GM18508 (cell line): ENCODE results near the gene CCL23.
"Not testable (repeated sequence)": the region's sequence is repeated elsewhere in the genome, so short reads cannot be mapped to it uniquely, and the experiment has no call there.

Source experiments
- ATAC-seq: cut with Tn5 transposase; IDR thresholded peaks from one replicate; pipeline ENCODE4 v1.9.1; 2021; ENCODE audit warnings: moderate number of reproducible peaks; ENCODE audit not compliant: insufficient read depth, unreplicated experiment

Gene CCL23, protein sequence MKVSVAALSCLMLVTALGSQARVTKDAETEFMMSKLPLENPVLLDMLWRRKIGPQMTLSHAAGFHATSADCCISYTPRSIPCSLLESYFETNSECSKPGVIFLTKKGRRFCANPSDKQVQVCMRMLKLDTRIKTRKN

GRCh38 chr17:36017799-36018198 lies at the start of gene CCL23:
Gene CCL23 (minus strand): TSS chr17:36017972. CDS start chr17:36017897, 75 bp downstream.
- ATAC-seq = no peak

DNA sequence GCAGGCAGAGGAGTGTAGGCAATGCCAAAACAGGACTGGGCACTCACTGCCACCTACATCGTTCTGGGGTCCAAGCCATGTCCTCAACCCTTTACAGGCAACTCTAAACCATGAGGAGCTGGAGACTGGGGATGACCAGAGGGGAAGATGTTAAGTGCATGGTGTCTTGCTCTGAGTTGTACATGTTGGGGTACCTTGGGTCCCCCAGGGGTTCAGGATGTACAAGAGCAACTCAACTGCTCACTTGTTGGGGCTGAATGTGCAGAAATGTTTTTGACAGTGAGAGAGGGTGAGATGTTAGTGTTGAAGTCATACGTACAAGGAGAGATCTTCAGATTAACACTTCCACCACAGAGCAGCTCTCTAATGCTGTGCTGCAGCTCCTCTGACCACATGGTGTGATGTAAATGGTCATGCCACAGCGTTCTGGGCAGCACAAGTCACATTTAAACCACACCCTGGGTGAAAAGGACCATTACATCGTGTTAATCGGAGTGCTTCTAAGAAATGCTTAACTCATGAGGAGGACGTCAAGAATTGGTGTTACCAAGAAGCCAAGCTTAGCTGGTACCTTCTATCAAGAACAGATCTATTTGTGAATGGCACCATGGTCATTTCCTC lies 48.7 kb upstream of the CCL23 start:
- ATAC-seq = no peak

GRCh38 chr17:36063786-36064541 lies 46.2 kb upstream of the CCL23 start, which contains the start of gene CCL18:
Gene CCL18 (plus strand): TSS chr17:36064272. CDS start chr17:36064343, 71 bp downstream.
- ATAC-seq = no peak

- ATAC-seq = no peak
Measured at GRCh38 chr17:36060816-36061215, 43.0 kb upstream of the CCL23 start.

- ATAC-seq = no peak
Measured at GRCh38 chr17:36059406-36059805, 41.6 kb upstream of the CCL23 start.

DNA sequence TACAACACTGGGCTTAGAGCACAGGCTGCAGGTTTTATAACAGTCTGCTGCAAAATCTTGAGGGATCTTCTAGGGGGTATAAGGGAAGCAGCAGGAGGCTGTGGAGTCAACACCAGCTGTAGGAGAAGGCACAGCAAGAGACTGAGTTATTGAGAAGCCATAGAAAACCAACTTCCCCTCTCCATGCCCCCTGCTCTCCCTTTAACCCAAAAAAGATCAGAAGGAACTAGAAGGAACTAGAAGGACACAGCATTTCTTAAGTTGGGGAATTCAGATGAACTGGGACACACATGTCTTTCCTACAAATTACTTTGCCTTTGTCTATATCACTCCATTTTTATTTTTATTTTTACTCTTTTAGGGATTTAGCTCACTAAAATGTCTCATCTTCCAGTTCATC lies 40.1 kb upstream of the CCL23 start:
- ATAC-seq = no peak

GRCh38 chr17:36055921-36056520 lies 38.2 kb upstream of the CCL23 start:
- ATAC-seq = no peak

DNA sequence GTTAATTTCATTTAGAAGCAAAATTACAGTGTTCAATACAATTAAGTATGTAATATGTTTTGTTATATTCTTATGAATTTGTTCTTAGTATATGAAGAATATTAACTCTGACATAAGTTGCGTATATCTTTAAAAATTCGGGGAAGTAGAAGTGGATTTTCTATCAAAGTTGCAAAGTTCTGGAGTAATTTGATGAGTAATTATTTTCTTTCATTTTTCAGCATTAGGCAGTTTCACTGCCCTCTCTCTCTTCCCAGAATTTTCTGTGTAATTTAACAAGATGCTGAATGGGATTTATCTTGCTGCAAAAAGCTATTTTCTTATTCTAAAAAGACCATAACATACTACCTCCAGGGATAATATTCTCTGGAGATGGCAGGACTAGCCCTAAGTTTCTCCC lies 37.4 kb upstream of the CCL23 start:
- ATAC-seq = no peak

- no peak for ATAC-seq
Measured at GRCh38 chr17:36049643-36050042, 31.9 kb upstream of the CCL23 start.

- no peak for ATAC-seq
Measured at GRCh38 chr17:36048066-36048465, 30.3 kb upstream of the CCL23 start.

DNA sequence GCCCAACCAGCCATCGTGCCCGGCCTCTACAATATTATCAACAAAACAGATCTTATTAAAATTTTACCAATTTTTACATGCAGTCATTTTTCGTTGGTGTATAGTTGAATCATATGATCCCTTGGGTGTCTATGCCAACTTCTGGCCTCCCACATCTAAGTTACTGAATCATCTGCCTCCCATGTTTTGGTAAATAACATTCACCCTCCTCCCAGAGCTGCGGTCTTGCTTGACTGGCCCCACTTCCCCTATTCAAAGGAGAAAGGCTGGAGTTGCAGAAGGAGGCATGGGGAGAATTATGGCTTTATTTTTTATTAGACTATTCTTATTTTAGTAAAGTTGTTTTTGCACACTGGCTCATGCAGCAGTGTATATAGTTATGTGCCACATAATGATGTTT lies 18.5 kb upstream of the CCL23 start:
- ATAC-seq = no peak

DNA sequence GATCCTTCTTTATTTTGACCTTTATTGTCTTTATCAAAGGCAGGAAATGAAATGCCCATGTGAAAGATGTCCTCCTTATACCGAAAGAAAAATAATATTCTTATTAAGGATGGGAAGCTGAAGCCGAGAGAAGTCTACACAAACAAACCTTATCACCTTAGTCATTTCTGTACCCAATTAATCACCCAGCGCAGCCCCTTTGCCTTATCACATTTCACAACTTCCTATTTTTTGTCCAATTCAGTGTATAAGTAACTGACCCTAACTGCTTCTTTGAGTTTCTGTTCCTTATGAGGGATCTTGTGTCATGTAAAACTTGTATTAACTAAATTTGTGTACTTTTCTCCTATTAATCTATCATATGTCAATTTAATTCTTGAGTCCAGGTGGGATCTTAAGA lies 16.4 kb upstream of the CCL23 start:
- no peak for ATAC-seq

- no peak for ATAC-seq
Measured at GRCh38 chr17:36030956-36031355, 13.2 kb upstream of the CCL23 start.

- ATAC-seq = no peak
Measured at GRCh38 chr17:36027761-36028160, 10.0 kb upstream of the CCL23 start.

- no peak for ATAC-seq
Measured at GRCh38 chr17:36024106-36024869, 6.5 kb upstream of the CCL23 start.

GRCh38 chr17:36019423-36019822 lies 1.7 kb upstream of the CCL23 start:
- ATAC-seq = no peak

- ATAC-seq = no peak
Measured at GRCh38 chr17:36016555-36016954, 1.2 kb downstream of the CCL23 start.

DNA sequence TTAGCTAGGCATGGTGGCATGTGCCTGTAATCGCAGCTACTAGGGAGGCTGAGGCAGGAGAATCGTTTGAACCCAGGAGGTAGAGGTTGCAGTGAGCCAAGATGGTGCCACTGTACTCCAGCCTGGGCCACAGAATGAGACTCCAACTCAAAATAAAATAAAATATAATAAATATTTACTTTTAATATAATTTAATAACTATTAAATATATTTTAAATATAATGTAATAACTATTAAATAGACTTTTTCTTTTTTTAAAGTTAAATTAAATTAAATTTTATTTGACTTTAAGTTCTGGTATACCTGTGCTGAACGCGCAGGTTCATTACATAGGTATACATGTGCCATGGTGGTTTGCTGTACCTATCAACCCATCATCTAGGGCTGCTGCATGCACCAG lies 1.9 kb downstream of the CCL23 start:
- ATAC-seq = not testable (repeated sequence)

DNA sequence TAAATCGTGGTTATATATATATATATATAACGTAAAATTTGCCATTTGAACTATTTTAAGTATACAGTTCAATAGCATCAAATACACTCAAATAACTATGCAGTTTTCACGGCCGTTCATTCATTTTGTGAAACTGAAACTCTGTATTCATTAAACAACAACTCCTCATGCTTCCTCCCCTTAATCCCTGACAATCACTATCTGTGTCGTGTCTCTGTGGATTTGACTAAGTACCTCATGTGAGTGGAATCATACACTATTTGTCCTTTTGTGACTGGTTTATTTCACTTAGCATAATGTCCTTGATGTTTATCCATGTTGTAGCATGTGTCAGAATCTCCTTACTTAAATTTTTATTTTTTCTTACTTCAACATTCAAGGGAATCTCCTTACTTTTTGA lies 2.8 kb downstream of the CCL23 start:
- ATAC-seq = no peak

GRCh38 chr17:36011201-36011600 lies 6.6 kb downstream of the CCL23 start:
- no peak for ATAC-seq
